RWPE2 (cell line): Measurements from ENCODE around the gene ZNF326.
A peak's percentile ranks its signal among the peaks of the same experiment; 100 is the strongest.

ENCODE experiments used
- ATAC-seq: fragments of 200-7000 bp; cut with Tn5 transposase; 3 replicates; pipeline ENCODE4 v1.9.1; 2021; ENCODE audit warnings: low read depth
- DNase-seq: peaks from one replicate; pipeline ENCODE4 v3.0.0-alpha.2; 2020; ENCODE audit warnings: low spot score
- H3K27ac ChIP-seq: fragments of 450-650 bp; 2 replicates; pipeline ENCODE4 v1.5.1; 2017; ENCODE audit warnings: mild to moderate bottlenecking; ENCODE audit not compliant: poor library complexity, severe bottlenecking
- H3K27me3 ChIP-seq: fragments of 250-450 bp; sonication (Bioruptor Pico); 2 replicates; pipeline ENCODE4 v1.5.1; 2021; ENCODE audit warnings: mild to moderate bottlenecking, moderate library complexity; ENCODE audit not compliant: insufficient read depth, poor library complexity, severe bottlenecking
- H3K36me3 ChIP-seq: fragments of 250-450 bp; sonication (Bioruptor Pico); 2 replicates; pipeline ENCODE4 v1.5.1; 2020; ENCODE audit warnings: low read depth, mild to moderate bottlenecking, moderate library complexity
- H3K4me1 ChIP-seq: fragments of 250-450 bp; sonication (Bioruptor Pico); 2 replicates; pipeline ENCODE4 v1.5.1; 2021; ENCODE audit warnings: mild to moderate bottlenecking, moderate library complexity; ENCODE audit not compliant: insufficient read depth, poor library complexity, severe bottlenecking
- H3K4me3 ChIP-seq: fragments of 250-450 bp; sonication (Bioruptor Pico); 2 replicates; pipeline ENCODE4 v1.5.1; 2021; ENCODE audit warnings: mild to moderate bottlenecking, moderate library complexity; ENCODE audit not compliant: severe bottlenecking
- H3K9me3 ChIP-seq: fragments of 250-450 bp; sonication (Bioruptor Pico); 2 replicates; pipeline ENCODE4 v1.5.1; 2021; ENCODE audit warnings: mild to moderate bottlenecking, moderate library complexity; ENCODE audit not compliant: severe bottlenecking
- CTCF ChIP-seq: fragments of 450-650 bp; IDR thresholded peaks from one replicate; pipeline ENCODE4 v1.5.1; 2017; ENCODE audit warnings: mild to moderate bottlenecking, moderate library complexity; ENCODE audit not compliant: poor library complexity, severe bottlenecking

The ZNF326 gene

DNA sequence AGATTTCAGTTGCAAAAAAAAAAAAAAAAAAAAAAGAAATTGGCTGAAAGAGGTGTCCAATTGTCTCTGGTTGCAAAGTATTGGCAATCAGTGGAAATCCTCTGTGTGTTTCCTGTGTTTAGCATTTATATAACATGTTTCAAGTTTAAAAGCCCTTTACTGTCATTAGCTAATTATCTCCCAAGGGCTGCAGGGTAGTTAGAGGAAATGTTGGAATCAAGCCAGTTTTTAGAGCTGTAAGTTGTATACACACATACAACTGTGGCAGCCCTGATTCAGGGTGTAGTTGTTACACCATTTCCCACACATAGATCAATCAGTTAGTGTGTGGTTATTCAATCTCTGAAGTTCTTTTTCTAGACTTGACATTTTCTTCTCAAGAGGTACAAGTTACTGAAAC is 8.9 kb upstream of the ZNF326 start:
- H3K36me3 ChIP-seq: no peaks in the 10 kb centered on the region
- H3K27ac ChIP-seq: no peak overlapping the region
- no peaks in the 10 kb centered on the region for H3K9me3 ChIP-seq
- H3K4me1 ChIP-seq: peaks cover 5% of the 10 kb centered on the region
- TF ChIP-seq CTCF: no peak
- no peak overlapping the region for H3K4me3 ChIP-seq
- no peak for DNase-seq
- ATAC-seq: no peak
- no peaks in the 10 kb centered on the region for H3K27me3 ChIP-seq

GRCh38 chr1:89987159-89987819 is 7.6 kb upstream of the ZNF326 start:
- ATAC-seq: peak; percentile 76; the same call in 2 of the 3 replicates
- peak; percentile 93 for TF ChIP-seq CTCF

GRCh38 chr1:89989099-89989498 is 5.8 kb upstream of the ZNF326 start:
- no peak overlapping the region for H3K27ac ChIP-seq
- DNase-seq: no peak
- no peaks in the 10 kb centered on the region for H3K36me3 ChIP-seq
- no peaks in the 10 kb centered on the region for H3K9me3 ChIP-seq
- no peak for ATAC-seq
- TF ChIP-seq CTCF: no peak
- no peaks in the 10 kb centered on the region for H3K27me3 ChIP-seq
- H3K4me3 ChIP-seq: no peak overlapping the region
- peaks cover 19% of the 10 kb centered on the region for H3K4me1 ChIP-seq

More at GRCh38 chr1:89987159-89987819, 7.6 kb upstream of the ZNF326 start:
- H3K9me3 ChIP-seq: no peaks in the 10 kb centered on the region
- no peak overlapping the region for H3K27ac ChIP-seq
- H3K36me3 ChIP-seq: no peaks in the 10 kb centered on the region
- H3K27me3 ChIP-seq: no peaks in the 10 kb centered on the region
- H3K4me1 ChIP-seq: peaks cover 18% of the 10 kb centered on the region
- no peak overlapping the region for H3K4me3 ChIP-seq
- DNase-seq: no peak

DNA sequence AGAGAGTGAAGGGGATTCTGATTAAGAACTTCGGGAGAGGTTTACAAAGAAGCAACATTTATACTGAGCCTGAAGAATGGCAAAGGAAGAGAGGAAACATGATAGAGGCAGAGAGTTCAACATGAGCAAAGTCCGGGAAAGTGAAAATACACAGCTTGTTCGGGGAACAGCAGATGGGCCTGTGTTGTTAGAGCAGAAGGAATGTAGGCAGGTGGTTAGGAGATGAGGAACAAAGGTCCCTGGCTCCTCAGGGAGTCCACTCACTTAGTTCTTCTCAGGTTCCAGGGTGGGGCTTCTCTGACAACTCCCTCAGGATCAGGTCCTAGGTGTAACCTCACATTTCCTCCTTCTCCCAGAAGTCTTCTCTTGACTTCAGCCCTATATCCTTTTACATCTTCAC is 5.1 kb upstream of the ZNF326 start:
- DNase-seq: no peak
- H3K36me3 ChIP-seq: no peaks in the 10 kb centered on the region
- no peak for ATAC-seq
- peaks cover 22% of the 10 kb centered on the region for H3K4me1 ChIP-seq
- no peak overlapping the region for H3K27ac ChIP-seq
- no peak for TF ChIP-seq CTCF
- no peak overlapping the region for H3K4me3 ChIP-seq
- H3K9me3 ChIP-seq: no peaks in the 10 kb centered on the region
- H3K27me3 ChIP-seq: no peaks in the 10 kb centered on the region

GRCh38 chr1:89990976-89991831 is 3.7 kb upstream of the ZNF326 start:
- H3K4me1 ChIP-seq: peaks cover 24% of the 10 kb centered on the region
- H3K36me3 ChIP-seq: no peaks in the 10 kb centered on the region
- ATAC-seq (no peak), DNase-seq (no peak)
- no peak overlapping the region for H3K4me3 ChIP-seq
- TF ChIP-seq CTCF: no peak
- H3K27ac ChIP-seq: peak overlapping the region; percentile 39
- no peaks in the 10 kb centered on the region for H3K27me3 ChIP-seq
- no peaks in the 10 kb centered on the region for H3K9me3 ChIP-seq
